ENCODE results near the gene TTC29. TPM values are rescaled to one million over a fixed set of nuclear protein-coding genes. Genes with fewer than 3 reads are reported as not detected.
A peak's percentile ranks its signal among the peaks of the same experiment; 100 is the strongest.

The TTC29 gene
- total RNA-seq = under 0.01 TPM in 1 of 2 replicates, not detected in the other

- DNase-seq (ENCODE audit: low read depth) = peak; percentile 80
- H3K4me3 ChIP-seq (ENCODE audit: low read depth, low read length) = peak within 1 kb of the TSS; percentile 62
- no peak for TF ChIP-seq CTCF (IDR thresholded peaks at IDR 0.05; ENCODE audit: insufficient read depth, low read depth, low read length)
These were observed at the start of gene TTC29 for GRCh38 chr4:146945556-146946374. TSS of gene TTC29 (minus strand) at chr4:146945864. CDS start at chr4:146939895, 5,969 bp downstream.

- no peak for TF ChIP-seq CTCF (IDR thresholded peaks at IDR 0.05; ENCODE audit: insufficient read depth, low read depth, low read length)
- no peak overlapping the region for H3K4me3 ChIP-seq (ENCODE audit: low read depth, low read length)
- peak; percentile 39 for DNase-seq (ENCODE audit: low read depth)
These were observed 36.0 kb upstream of the TTC29 start for GRCh38 chr4:146981651-146982050.

- DNase-seq (ENCODE audit: low read depth) = no peak
- TF ChIP-seq CTCF (IDR thresholded peaks at IDR 0.05; ENCODE audit: insufficient read depth, low read depth, low read length) = no peak
- H3K4me3 ChIP-seq (ENCODE audit: low read depth, low read length) = no peak overlapping the region
These were observed 33.0 kb upstream of the TTC29 start for GRCh38 chr4:146978641-146979040.

- no peak for DNase-seq (ENCODE audit: low read depth)
- no peak for TF ChIP-seq CTCF (IDR thresholded peaks at IDR 0.05; ENCODE audit: insufficient read depth, low read depth, low read length)
- no peak overlapping the region for H3K4me3 ChIP-seq (ENCODE audit: low read depth, low read length)
These were observed 30.5 kb upstream of the TTC29 start for GRCh38 chr4:146976145-146976544.

- TF ChIP-seq CTCF (IDR thresholded peaks at IDR 0.05; ENCODE audit: insufficient read depth, low read depth, low read length) = no peak
These were observed 29.9 kb upstream of the TTC29 start for GRCh38 chr4:146975527-146975926.

GRCh38 chr4:146975036-146975435 lies 29.4 kb upstream of the TTC29 start:
- TF ChIP-seq CTCF (IDR thresholded peaks at IDR 0.05; ENCODE audit: insufficient read depth, low read depth, low read length) = no peak

More at GRCh38 chr4:146975527-146975926, 29.9 kb upstream of the TTC29 start:
- peak; percentile 23 for DNase-seq (ENCODE audit: low read depth)
- H3K4me3 ChIP-seq (ENCODE audit: low read depth, low read length) = no peak overlapping the region

More at GRCh38 chr4:146975036-146975435, 29.4 kb upstream of the TTC29 start:
- DNase-seq (ENCODE audit: low read depth) = no peak
- no peak overlapping the region for H3K4me3 ChIP-seq (ENCODE audit: low read depth, low read length)

All from fibroblast of villous mesenchyme (primary cell).